ENCODE results near the gene SNCB. TPM values are rescaled to one million over a fixed set of nuclear protein-coding genes. Genes with fewer than 3 reads are reported as not detected.

The SNCB gene
- total and polyA plus RNA-seq, 4 experiments from 2014 or later: not detected

DNA sequence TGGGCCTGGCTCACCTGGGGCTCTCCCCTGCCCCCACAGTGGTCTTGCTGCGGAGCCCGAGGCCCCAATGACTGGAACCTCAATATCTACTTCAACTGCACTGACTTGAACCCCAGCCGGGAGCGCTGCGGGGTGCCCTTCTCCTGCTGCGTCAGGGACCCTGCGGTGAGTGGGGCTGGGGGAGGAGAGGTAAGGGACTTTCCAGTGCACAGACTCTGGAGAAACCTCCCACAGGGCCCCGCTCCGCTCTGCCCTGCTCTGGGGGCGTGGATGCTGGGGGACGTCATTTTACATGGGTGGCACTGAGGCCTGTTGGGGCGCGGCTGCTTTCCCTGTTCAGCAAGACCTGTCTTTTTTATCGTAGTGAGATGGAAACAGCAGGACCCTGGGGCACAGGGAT, 24.5 kb upstream of the SNCB start:
- DNase-seq: peak in 1 of 5 donors; percentile 48
- H3K4me1 Mint-ChIP-seq: peaks cover 37 to 63% (median 53%) of the 10 kb centered on the region in 4 donors
- H3K4me3 Mint-ChIP-seq: peak overlapping the region in 1 of 8 donors; percentile 25
- H3K36me3 ChIP-seq (ENCODE audit: insufficient read depth, low read length): no peaks in the 10 kb centered on the region
- H3K27ac ChIP-seq (ENCODE audit: low read depth, low read length): no peak overlapping the region
- no peaks in the 10 kb centered on the region for H3K9me3 ChIP-seq (ENCODE audit: control insufficient read depth in 1 of 2, low read length in 2 of 2)
- ChIA-PET CTCF (ENCODE audit: partially characterized antibody) (interaction anchor here (1.1 kb wide), 1 partner anchor 456 kb away, joined by 3 read pairs; no protein-coding TSS in a partner anchor), POLR2A (ENCODE audit: partially characterized antibody) (no interaction called here)
- no peak overlapping the region for H3K4me3 ChIP-seq (ENCODE audit: low read length in 2 of 2)
- H3K27me3 Mint-ChIP-seq: no peaks in the 10 kb centered on the region
- no peaks in the 10 kb centered on the region for H3K27me3 ChIP-seq (ENCODE audit: insufficient read depth, low read length)
- peaks cover 0 to 17% of the 10 kb centered on the region in 2 donors for H3K36me3 Mint-ChIP-seq
- intact Hi-C loops (cut with micrococcal nuclease): no loop called here
- peak overlapping the region in 3 of 7 donors; percentile 9 to 65 (median 46) for H3K27ac Mint-ChIP-seq
- peaks cover 60% of the 10 kb centered on the region for H3K4me1 ChIP-seq (ENCODE audit: insufficient read depth, low read length)
- no peaks in the 10 kb centered on the region for H3K9me3 Mint-ChIP-seq

DNA sequence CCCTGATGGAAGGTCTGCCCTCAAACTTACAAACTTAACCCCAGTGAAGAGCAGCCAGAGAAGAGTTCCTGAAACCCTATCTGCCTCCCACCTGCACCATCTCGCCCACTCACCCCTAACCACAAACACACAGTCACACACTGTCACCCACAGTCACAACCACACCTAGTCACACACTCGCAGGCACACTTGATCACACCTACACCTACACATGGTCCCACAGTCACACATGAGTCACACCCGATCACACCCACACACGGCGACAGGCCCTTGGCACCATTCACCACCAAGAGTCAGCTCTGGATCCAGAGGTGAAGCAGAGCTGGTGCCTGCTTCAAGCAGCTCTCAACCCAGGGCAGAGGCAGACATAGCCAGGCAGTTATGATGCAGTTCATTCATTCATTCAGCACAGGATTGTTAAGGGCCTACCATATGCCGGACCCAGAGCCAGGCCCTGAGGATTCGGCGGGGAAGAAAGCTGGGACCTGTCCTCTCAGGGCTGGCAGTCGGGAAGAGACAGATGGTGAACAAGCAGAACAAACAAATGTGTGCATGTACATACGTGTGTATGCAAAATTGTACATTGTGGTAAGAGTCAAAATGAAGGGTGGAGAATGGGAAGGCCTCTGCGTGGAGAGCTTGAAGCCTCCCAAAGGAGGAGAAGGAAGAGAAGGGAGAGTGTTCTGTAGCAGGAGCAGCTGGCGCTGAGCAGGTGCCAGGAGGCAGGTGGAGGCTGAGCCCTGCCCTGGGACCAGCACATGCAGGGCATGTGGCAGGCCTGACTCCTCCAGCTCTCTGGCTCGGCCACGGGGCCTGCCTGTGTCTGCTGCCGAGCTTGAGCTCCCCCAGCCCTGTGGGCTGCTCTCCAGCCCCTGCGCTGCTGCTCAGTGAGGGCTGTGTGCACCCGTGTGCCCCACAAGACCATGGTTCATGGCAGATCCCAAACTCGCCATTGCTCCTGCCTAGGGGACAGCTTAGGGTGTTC, 23.4 kb upstream of the SNCB start:
- ChIA-PET POLR2A (ENCODE audit: partially characterized antibody) (interaction anchor here (0.6 to 0.7 kb wide), 2 partner anchors 13 to 236 kb away, joined by 3 to 4 read pairs; no protein-coding TSS in a partner anchor), CTCF (ENCODE audit: partially characterized antibody) (interaction anchor here (1.1 kb wide), 1 partner anchor 457 kb away, joined by 3 read pairs; no protein-coding TSS in a partner anchor)
- DNase-seq: peak in 1 of 5 donors; percentile 64
- Histone ChIP-seq H3K27ac (ENCODE audit: low read depth, low read length) (peak overlapping the region; percentile 6), H3K27me3 (ENCODE audit: insufficient read depth, low read length) (no peaks in the 10 kb centered on the region), H3K4me3 (ENCODE audit: low read length in 2 of 2) (no peak overlapping the region), H3K4me1 (ENCODE audit: insufficient read depth, low read length) (peaks cover 63% of the 10 kb centered on the region), H3K36me3 (ENCODE audit: insufficient read depth, low read length) (no peaks in the 10 kb centered on the region), H3K9me3 (ENCODE audit: control insufficient read depth in 1 of 2, low read length in 2 of 2) (no peaks in the 10 kb centered on the region)
- intact Hi-C loops (cut with micrococcal nuclease): no loop called here
- Mint-ChIP-seq H3K9me3 (no peaks in the 10 kb centered on the region), H3K27me3 (no peaks in the 10 kb centered on the region), H3K36me3 (peaks cover 0 to 17% of the 10 kb centered on the region in 2 donors), H3K4me3 (peak overlapping the region in 2 of 8 donors; percentile 13 to 42), H3K4me1 (peaks cover 36 to 63% (median 51%) of the 10 kb centered on the region in 4 donors), H3K27ac (peak overlapping the region; percentile 9 to 86 (median 60))

DNA sequence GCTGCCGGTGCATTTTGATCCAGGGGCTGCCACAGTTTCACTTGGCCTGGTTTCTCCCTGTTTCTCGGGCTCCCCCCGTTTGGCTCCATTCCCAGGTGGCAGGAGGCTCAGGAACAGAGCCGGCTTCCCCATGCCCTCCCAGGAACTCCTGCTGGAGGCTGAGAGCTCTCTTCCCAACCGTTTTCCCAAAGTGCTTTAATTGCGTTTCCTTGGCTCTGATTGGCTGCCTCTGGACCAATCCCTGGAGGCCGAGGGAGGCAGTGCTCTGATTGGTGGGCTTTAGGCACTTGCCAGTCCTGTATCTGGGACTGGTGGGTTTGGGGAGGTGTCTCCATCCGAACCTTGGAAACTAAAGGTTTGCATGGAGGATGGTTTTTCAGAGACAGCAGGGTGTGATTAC, 21.8 kb upstream of the SNCB start:
- ChIA-PET CTCF (ENCODE audit: partially characterized antibody) (interaction anchor here (0.9 to 7.4 kb wide), 2 partner anchors 7 to 78 kb away, joined by 3 to 129 read pairs; no protein-coding TSS in a partner anchor), POLR2A (ENCODE audit: partially characterized antibody) (interaction anchor here (7.6 kb wide), 1 partner anchor 7 kb away, joined by 55 read pairs; no protein-coding TSS in a partner anchor)
- Mint-ChIP-seq H3K4me3 (no peak overlapping the region), H3K4me1 (peaks cover 32 to 66% (median 47%) of the 10 kb centered on the region in 4 donors), H3K27me3 (no peaks in the 10 kb centered on the region), H3K9me3 (no peaks in the 10 kb centered on the region), H3K27ac (peak overlapping the region in 4 of 7 donors; percentile 25 to 79 (median 62)), H3K36me3 (peaks cover 0 to 15% of the 10 kb centered on the region in 2 donors)
- intact Hi-C loops (cut with micrococcal nuclease): no loop called here
- peaks cover 63% of the 10 kb centered on the region for H3K4me1 ChIP-seq (ENCODE audit: insufficient read depth, low read length)
- H3K9me3 ChIP-seq (ENCODE audit: control insufficient read depth in 1 of 2, low read length in 2 of 2): no peaks in the 10 kb centered on the region
- no peaks in the 10 kb centered on the region for H3K36me3 ChIP-seq (ENCODE audit: insufficient read depth, low read length)
- no peak overlapping the region for H3K27ac ChIP-seq (ENCODE audit: low read depth, low read length)
- DNase-seq: no peak
- no peaks in the 10 kb centered on the region for H3K27me3 ChIP-seq (ENCODE audit: insufficient read depth, low read length)
- H3K4me3 ChIP-seq (ENCODE audit: low read length in 2 of 2): no peak overlapping the region

DNA sequence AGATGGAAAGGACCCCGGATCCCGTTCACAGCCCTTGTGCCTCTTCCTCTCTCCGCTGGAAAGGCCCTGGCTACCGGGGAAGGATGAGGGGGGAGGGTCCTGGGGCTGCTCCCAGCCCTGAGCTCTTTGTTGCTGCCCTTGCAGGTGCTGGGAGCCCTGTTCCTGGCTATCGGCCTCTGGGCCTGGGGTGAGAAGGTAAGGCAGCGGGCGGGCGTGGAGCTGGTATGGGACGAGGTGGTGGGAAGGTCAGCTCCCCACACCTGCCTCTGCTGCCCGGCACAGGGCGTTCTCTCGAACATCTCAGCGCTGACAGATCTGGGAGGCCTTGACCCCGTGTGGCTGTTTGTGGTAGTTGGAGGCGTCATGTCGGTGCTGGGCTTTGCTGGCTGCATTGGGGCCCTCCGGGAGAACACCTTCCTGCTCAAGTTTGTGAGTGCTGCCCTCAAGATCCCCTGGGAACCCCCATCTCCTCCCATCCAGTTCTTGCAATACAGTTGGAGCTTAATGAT, 21.2 kb upstream of the SNCB start:
- Mint-ChIP-seq H3K27ac (peak overlapping the region in 4 of 7 donors; percentile 24 to 62 (median 44)), H3K27me3 (no peaks in the 10 kb centered on the region), H3K4me1 (peaks cover 34 to 72% (median 51%) of the 10 kb centered on the region in 4 donors), H3K4me3 (peak overlapping the region in 1 of 8 donors; percentile 49), H3K9me3 (no peaks in the 10 kb centered on the region), H3K36me3 (peaks cover 0 to 17% of the 10 kb centered on the region in 2 donors)
- H3K4me1 ChIP-seq (ENCODE audit: insufficient read depth, low read length): peaks cover 66% of the 10 kb centered on the region
- H3K4me3 ChIP-seq (ENCODE audit: low read length in 2 of 2): no peak overlapping the region
- no peak overlapping the region for H3K27ac ChIP-seq (ENCODE audit: low read depth, low read length)
- CTCF ChIA-PET (ENCODE audit: partially characterized antibody): interaction anchor here (0.9 to 7.4 kb wide), 2 partner anchors 8 to 78 kb away, joined by 3 to 129 read pairs; no protein-coding TSS in a partner anchor
- no peak for DNase-seq
- no peaks in the 10 kb centered on the region for H3K27me3 ChIP-seq (ENCODE audit: insufficient read depth, low read length)
- POLR2A ChIA-PET (ENCODE audit: partially characterized antibody): interaction anchor here (7.6 kb wide), 1 partner anchor 8 kb away, joined by 55 read pairs; no protein-coding TSS in a partner anchor
- intact Hi-C loops (cut with micrococcal nuclease): no loop called here
- no peaks in the 10 kb centered on the region for H3K36me3 ChIP-seq (ENCODE audit: insufficient read depth, low read length)
- no peaks in the 10 kb centered on the region for H3K9me3 ChIP-seq (ENCODE audit: control insufficient read depth in 1 of 2, low read length in 2 of 2)

DNA sequence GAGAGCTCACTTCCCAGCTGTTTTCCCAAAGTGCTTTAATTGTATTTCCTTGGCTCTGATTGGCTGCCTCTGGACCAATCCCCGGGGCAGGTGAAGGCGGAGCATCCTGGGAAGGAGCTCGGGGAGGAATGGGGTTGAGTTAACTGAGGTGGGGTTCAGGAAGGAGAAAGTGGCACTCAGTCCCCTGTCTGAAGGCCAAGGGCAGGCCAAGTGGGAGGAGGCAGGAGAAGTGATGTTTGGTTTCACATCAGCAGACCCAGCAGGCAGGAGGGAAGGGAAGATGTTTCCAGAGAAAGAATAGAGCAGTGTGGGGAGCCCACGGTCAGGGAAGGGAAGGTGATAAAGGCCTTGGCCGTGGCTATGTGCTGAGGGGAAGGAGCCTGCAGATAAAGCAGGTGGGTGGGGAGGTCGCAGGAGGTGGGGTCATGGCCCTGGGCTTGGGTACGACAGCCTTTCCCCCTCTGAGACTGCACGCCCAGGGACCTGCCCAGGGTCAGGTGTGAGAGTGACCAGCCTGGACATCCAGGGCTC, 20.1 kb upstream of the SNCB start:
- H3K27ac ChIP-seq (ENCODE audit: low read depth, low read length): no peak overlapping the region
- POLR2A ChIA-PET (ENCODE audit: partially characterized antibody): interaction anchor here (7.6 kb wide), 1 partner anchor 9 kb away, joined by 55 read pairs; no protein-coding TSS in a partner anchor
- Mint-ChIP-seq H3K4me3 (no peak overlapping the region), H3K9me3 (no peaks in the 10 kb centered on the region), H3K27me3 (no peaks in the 10 kb centered on the region), H3K4me1 (peaks cover 41 to 83% (median 58%) of the 10 kb centered on the region in 4 donors), H3K36me3 (peaks cover 0 to 13% of the 10 kb centered on the region in 2 donors), H3K27ac (peak overlapping the region in 4 of 7 donors; percentile 30 to 79 (median 50))
- no peak for DNase-seq
- no peak overlapping the region for H3K4me3 ChIP-seq (ENCODE audit: low read length in 2 of 2)
- intact Hi-C loops (cut with micrococcal nuclease): no loop called here
- peaks cover 73% of the 10 kb centered on the region for H3K4me1 ChIP-seq (ENCODE audit: insufficient read depth, low read length)
- no peaks in the 10 kb centered on the region for H3K9me3 ChIP-seq (ENCODE audit: control insufficient read depth in 1 of 2, low read length in 2 of 2)
- CTCF ChIA-PET (ENCODE audit: partially characterized antibody): interaction anchor here (7.4 kb wide), 1 partner anchor 9 kb away, joined by 129 read pairs; no protein-coding TSS in a partner anchor
- H3K27me3 ChIP-seq (ENCODE audit: insufficient read depth, low read length): no peaks in the 10 kb centered on the region
- no peaks in the 10 kb centered on the region for H3K36me3 ChIP-seq (ENCODE audit: insufficient read depth, low read length)

DNA sequence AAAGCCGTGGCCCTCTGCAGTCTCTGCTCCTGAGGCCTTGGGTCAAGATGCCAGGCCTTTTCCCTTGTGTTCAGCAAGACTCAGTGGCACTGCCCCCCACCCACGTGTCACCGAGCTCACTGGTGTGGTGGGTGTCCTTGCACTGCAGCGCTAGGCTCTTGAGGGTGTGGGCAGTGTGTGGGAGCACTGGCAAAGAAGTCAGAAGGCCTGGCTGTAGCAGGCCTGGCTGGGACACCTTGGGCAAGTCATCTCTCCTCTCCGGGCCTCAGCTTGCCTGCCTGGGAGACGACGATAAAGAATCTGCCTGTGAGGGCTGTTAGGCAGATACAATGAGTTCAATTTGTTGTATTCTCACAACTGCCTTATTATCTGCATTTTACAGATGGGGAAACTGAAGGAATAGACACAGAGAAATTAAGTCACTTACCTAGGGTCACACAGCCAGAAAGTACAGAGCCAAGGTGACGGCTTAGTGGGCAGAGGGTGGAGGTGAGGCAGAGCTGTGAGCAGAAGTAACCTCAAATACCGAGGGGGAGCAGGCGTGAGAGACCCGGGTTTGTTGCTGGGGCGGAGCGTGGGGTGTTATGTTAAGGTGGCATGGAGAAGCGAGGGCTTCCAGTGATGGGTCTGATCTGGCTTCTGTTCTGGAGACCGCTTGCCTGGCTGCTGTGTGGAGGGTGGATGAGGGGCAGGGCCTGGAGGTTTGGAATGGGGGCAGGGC, 18.3 kb upstream of the SNCB start:
- intact Hi-C loops (cut with micrococcal nuclease): no loop called here
- CTCF ChIA-PET (ENCODE audit: partially characterized antibody): interaction anchor here (1.2 to 7.4 kb wide), 2 partner anchors 10 to 201 kb away, joined by 4 to 129 read pairs; no protein-coding TSS in a partner anchor
- H3K4me3 ChIP-seq (ENCODE audit: low read length in 2 of 2): peak overlapping the region; percentile 29 to 76

More for the DNA sequence above, 18.3 kb upstream of the SNCB start:
- Mint-ChIP-seq H3K27me3 (no peaks in the 10 kb centered on the region), H3K36me3 (peaks cover 0 to 7% of the 10 kb centered on the region in 2 donors), H3K9me3 (no peaks in the 10 kb centered on the region), H3K4me1 (peaks cover 38 to 82% (median 54%) of the 10 kb centered on the region in 4 donors), H3K27ac (peak overlapping the region; percentile 70 to 88 (median 80)), H3K4me3 (peak overlapping the region; percentile 72 to 86 (median 82))
- peak in 3 of 5 donors; percentile 22 to 53 (median 25) for DNase-seq
- Histone ChIP-seq H3K27me3 (ENCODE audit: insufficient read depth, low read length) (no peaks in the 10 kb centered on the region), H3K27ac (ENCODE audit: low read depth, low read length) (peak overlapping the region; percentile 62), H3K4me1 (ENCODE audit: insufficient read depth, low read length) (peaks cover 62% of the 10 kb centered on the region), H3K9me3 (ENCODE audit: control insufficient read depth in 1 of 2, low read length in 2 of 2) (no peaks in the 10 kb centered on the region), H3K36me3 (ENCODE audit: insufficient read depth, low read length) (no peaks in the 10 kb centered on the region)
- POLR2A ChIA-PET (ENCODE audit: partially characterized antibody): interaction anchor here (2.1 to 7.6 kb wide), 3 partner anchors 10 to 232 kb away, joined by 5 to 55 read pairs (median 14); partner anchors contain the start of genes CLTB and RNF44
